Measurements from ENCODE around the gene VAV2. TPM values are rescaled to one million over a fixed set of nuclear protein-coding genes. Genes with fewer than 3 reads are reported as not detected.

VAV2 gene
- total and polyA plus RNA-seq, 9 of the 15 experiments (the other 6 are each of a cell fraction or from before 2014, with no cell fraction given), result 0.01 to 2.7 (median 1.0) TPM; not detected in 1

DNA sequence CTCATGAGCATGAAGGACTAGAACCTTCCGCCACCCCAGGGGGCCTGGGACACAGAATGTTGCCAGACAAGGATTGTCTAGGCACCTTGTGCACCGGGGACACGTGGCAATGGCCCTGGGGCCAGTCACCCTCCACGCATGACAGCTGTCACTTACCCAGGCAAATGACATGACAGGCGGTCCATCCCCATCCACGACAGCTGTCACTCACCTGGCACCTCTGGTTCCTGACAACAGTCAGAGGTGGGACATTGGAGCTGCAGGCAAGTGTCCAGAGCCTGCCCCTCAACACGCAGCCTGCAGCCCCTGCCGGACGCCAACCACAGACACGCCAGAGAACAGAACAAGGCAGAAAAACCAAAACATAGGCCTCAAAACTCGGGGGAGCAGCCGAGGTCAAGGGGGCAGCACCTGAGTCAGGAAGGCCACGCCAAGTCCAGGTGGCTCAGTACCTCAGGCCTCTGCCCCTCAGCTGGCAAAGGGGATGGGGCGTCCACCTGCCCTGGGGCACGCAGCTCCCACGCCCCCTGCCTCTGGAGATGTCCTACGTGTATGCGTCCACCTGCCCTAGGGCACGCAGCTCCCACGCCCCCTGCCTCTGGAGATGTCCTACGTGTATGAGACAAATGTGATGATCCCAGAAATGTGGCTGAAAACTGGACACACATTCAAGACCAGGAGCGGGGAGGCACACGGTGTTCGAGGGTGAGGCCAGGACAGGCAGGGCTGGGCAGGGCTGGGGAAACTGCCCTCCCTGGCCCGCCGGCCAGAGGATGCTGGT lies 14.5 kb downstream of the VAV2 start:
- peaks cover 25 to 92% of the 10 kb centered on the region in 2 experiments; a peak in 4 of 5 replicates for H3K27me3 ChIP-seq (ENCODE audit: control insufficient read depth in 2 of 2, insufficient read depth in 2 of 2, low read length in 2 of 2)
- H3K4me2 ChIP-seq (ENCODE audit: insufficient read depth, low read length), result no peak overlapping the region
- H3K4me1 ChIP-seq (replicated peaks in 1 of 2; ENCODE audit: control insufficient read depth in 2 of 2, insufficient read depth in 2 of 2, low read length in 2 of 2), result peaks cover 0 to 12% of the 10 kb centered on the region in 2 experiments; a peak in 2 of 5 replicates
- ChIA-PET CTCF (ENCODE audit: low intra/inter-chr PET ratio) (no interaction called here), POLR2A (interaction anchor here (1.0 to 1.3 kb wide), 2 partner anchors 16 kb away, joined by 3 read pairs; no protein-coding TSS in a partner anchor)
- FAIRE-seq (no peak), DNase-seq (ENCODE audit: extremely low read depth in 1 of 4, low spot score in 3 of 4) (no peak), ATAC-seq (no peak)
- no peak overlapping the region for H3K9ac ChIP-seq (ENCODE audit: insufficient read depth in 1 of 2, low read depth in 2 of 2, low read length in 2 of 2)
- intact Hi-C loops (cut with micrococcal nuclease) (no loop called here), in situ Hi-C loops (cut with MboI) (no loop called here)
- H2AFZ ChIP-seq (ENCODE audit: low read depth, low read length), result no peak overlapping the region
- H3K79me2 ChIP-seq (ENCODE audit: control insufficient read depth, insufficient read depth, low read length), result no peaks in the 10 kb centered on the region
- no peaks in the 10 kb centered on the region for H3K36me3 ChIP-seq (ENCODE audit: control insufficient read depth, insufficient read depth, low read length)
- TF ChIP-seq, protein P1, sequence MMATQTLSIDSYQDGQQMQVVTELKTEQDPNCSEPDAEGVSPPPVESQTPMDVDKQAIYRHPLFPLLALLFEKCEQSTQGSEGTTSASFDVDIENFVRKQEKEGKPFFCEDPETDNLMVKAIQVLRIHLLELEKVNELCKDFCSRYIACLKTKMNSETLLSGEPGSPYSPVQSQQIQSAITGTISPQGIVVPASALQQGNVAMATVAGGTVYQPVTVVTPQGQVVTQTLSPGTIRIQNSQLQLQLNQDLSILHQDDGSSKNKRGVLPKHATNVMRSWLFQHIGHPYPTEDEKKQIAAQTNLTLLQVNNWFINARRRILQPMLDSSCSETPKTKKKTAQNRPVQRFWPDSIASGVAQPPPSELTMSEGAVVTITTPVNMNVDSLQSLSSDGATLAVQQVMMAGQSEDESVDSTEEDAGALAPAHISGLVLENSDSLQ (IDR thresholded peaks at IDR 0.05), result peak; percentile 61
- TF ChIP-seq ETV1 (tag; conservative IDR thresholded peaks at IDR 0.05; ENCODE audit: low read depth) (no peak), JUND (IDR thresholded peaks at IDR 0.05; ENCODE audit: borderline replicate concordance, low read depth, low read length) (no peak), JUND (tag; IDR thresholded peaks at IDR 0.05; ENCODE audit: borderline replicate concordance, low read depth, low read length) (no peak), MECOM (CRISPR knock-in tag; IDR thresholded peaks at IDR 0.05) (no peak), ZNF354B (CRISPR knock-in tag; IDR thresholded peaks at IDR 0.05) (no peak), NRF1 (conservative IDR thresholded peaks at IDR 0.05 in 1 of 2, IDR thresholded peaks at IDR 0.05 in 1 of 2) (no peak)
- TF ChIP-seq, protein P2, sequence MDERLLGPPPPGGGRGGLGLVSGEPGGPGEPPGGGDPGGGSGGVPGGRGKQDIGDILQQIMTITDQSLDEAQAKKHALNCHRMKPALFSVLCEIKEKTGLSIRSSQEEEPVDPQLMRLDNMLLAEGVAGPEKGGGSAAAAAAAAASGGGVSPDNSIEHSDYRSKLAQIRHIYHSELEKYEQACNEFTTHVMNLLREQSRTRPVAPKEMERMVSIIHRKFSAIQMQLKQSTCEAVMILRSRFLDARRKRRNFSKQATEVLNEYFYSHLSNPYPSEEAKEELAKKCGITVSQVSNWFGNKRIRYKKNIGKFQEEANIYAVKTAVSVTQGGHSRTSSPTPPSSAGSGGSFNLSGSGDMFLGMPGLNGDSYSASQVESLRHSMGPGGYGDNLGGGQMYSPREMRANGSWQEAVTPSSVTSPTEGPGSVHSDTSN (CRISPR knock-in tag; IDR thresholded peaks at IDR 0.05; ENCODE audit: low read depth), result 0 out of 2 replicates have a peak, but pooled peaks have one; percentile 8
- TF ChIP-seq, protein P2 (tag; conservative IDR thresholded peaks at IDR 0.05; ENCODE audit: low read depth), result no peak
- peaks cover 62% of the 10 kb centered on the region for H4K20me1 ChIP-seq (replicated peaks; ENCODE audit: control insufficient read depth, insufficient read depth, low read length)
- WGBS (ENCODE audit: insufficient coverage, low coverage, missing lambda C conversion rate), result 9% methylated on average over 23 of the region's 26 CpGs
- H3K9me1 ChIP-seq (ENCODE audit: control insufficient read depth, insufficient read depth, low read length), result no peaks in the 10 kb centered on the region
- BruUV-seq (replicated peaks), result no TSS peak
- no peak overlapping the region for H3K27ac ChIP-seq (ENCODE audit: extremely low read depth, low read depth, low read length)
- no peaks in the 10 kb centered on the region for H3K9me3 ChIP-seq (replicated peaks; ENCODE audit: control insufficient read depth, insufficient read depth, low read depth, low read length)
- H3K4me3 ChIP-seq, result no peak overlapping the region

All from K562 (cell line).